Measurements from ENCODE around the gene ABCA13. TPM values are rescaled to one million over a fixed set of nuclear protein-coding genes. Genes with fewer than 3 reads are reported as not detected.

Gene ABCA13
- total RNA-seq, 1 donor = 0.54 TPM

DNA sequence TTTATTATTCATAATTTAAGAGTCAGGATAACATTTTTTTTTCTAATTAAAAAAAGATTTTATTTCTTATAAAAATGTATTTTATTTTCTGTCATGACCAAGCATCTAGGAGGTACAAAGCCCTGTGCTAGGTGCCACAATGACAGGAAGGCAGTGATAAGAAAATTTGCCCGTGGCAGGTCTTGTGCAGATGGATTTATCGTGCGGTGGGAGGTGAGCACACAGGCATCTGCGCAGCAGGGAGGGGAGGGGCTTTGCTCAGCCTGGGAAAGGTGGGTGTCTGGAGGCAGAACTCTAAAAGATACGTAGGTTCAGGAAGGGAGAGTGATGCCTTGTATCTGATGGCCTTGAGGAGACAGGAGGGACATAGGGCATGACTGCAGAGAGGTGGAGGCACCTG, 115.6 kb downstream of the ABCA13 start:
- H3K4me3 ChIP-seq (ENCODE audit: low read depth, low read length) = no peak overlapping the region
- TF ChIP-seq CTCF (IDR thresholded peaks at IDR 0.05; ENCODE audit: insufficient read depth, low read length) = no peak
- DNase-seq (ENCODE audit: low read depth) = no peak

DNA sequence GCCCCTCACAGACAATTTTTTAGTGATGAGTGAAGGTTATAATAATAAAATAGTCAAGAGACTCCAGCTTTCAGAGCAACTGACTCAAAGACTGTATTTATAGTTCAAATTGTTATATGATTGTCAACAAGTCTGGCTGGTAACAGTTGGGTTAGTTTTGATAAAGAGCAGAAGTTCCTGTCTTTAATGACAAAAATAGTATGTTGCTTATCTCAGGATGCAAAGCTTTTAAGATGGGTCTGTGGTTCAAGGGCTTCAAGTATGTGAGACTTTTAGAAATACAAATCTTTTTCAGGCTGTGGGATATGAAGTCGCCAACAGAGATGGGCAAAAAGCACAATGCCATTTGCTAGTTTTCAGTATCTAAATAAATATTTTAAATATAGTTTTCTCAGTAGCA, 118.4 kb downstream of the ABCA13 start:
- DNase-seq (ENCODE audit: low read depth) = no peak
- no peak for TF ChIP-seq CTCF (IDR thresholded peaks at IDR 0.05; ENCODE audit: insufficient read depth, low read length)

GRCh38 chr7:48292949-48293348, 121.7 kb downstream of the ABCA13 start:
- no peak for DNase-seq (ENCODE audit: low read depth)
- H3K4me3 ChIP-seq (ENCODE audit: low read depth, low read length) = no peak overlapping the region
- TF ChIP-seq CTCF (IDR thresholded peaks at IDR 0.05; ENCODE audit: insufficient read depth, low read length) = no peak

More for the DNA sequence above, 118.4 kb downstream of the ABCA13 start:
- no peak overlapping the region for H3K4me3 ChIP-seq (ENCODE audit: low read depth, low read length)

DNA sequence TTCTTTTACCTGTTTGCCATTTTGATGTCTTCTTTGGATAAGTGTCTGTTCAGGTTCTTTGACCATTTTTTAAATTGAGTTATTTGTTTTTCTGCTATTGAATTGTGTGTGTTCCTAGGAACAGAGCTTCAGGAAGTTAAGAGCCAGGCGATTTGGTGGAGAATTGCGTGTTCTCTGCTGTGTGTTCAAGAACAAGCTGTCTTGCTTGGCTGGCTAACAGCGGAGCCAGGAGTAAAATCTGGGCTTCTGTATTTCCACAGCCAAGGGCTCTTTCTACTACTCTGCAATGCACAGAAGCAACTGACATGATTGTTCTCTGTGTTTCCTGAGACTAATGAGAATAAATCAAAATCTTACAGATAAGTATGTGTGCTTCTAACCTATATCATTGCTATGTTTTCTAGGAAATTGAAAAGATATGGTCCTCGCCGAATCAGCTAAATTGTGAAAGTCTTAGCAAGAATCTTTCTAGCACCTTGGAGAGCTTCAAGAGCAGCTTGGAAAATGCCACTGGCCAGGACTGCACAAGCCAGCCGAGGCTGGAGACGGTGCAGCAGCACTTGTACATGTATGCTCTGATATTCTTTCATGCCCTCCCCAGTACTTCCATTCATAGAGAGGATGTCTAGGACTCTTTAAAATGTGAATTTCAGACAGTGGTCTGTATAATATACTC, 124.2 kb downstream of the ABCA13 start:
- DNase-seq (ENCODE audit: low read depth) = peak; percentile 4
- no peak overlapping the region for H3K4me3 ChIP-seq (ENCODE audit: low read depth, low read length)
- TF ChIP-seq CTCF (IDR thresholded peaks at IDR 0.05; ENCODE audit: insufficient read depth, low read length) = no peak

- TF ChIP-seq CTCF (IDR thresholded peaks at IDR 0.05; ENCODE audit: insufficient read depth, low read length) = no peak
- no peak for DNase-seq (ENCODE audit: low read depth)
- H3K4me3 ChIP-seq (ENCODE audit: low read depth, low read length) = no peak overlapping the region
These were observed 125.7 kb downstream of the ABCA13 start for GRCh38 chr7:48296966-48297365.

GRCh38 chr7:48298779-48299178, 127.5 kb downstream of the ABCA13 start:
- H3K4me3 ChIP-seq (ENCODE audit: low read depth, low read length) = no peak overlapping the region
- peak; percentile 43 for DNase-seq (ENCODE audit: low read depth)
- peak; percentile 2 for TF ChIP-seq CTCF (IDR thresholded peaks at IDR 0.05; ENCODE audit: insufficient read depth, low read length)
